CD4-positive, alpha-beta T cell treated with Interferon gamma for 1 hour (primary cell): ENCODE results near the gene NUP210.

Source experiments
- DNase-seq: peaks from one replicate; pipeline ENCODE4 v3.0.0-alpha.2; 2020

Gene NUP210

GRCh38 chr3:13269711-13270378, 150.3 kb downstream of the NUP210 start:
- DNase-seq, result no peak

GRCh38 chr3:13268961-13269441, 151.1 kb downstream of the NUP210 start:
- DNase-seq, result no peak

GRCh38 chr3:13268120-13268519, 152.0 kb downstream of the NUP210 start:
- DNase-seq, result no peak

- DNase-seq, result no peak
These were observed 153.3 kb downstream of the NUP210 start for GRCh38 chr3:13266651-13267362.
